Measurements from ENCODE around the gene XCL1. TPM values are rescaled to one million over a fixed set of nuclear protein-coding genes. Genes with fewer than 3 reads are reported as not detected.

Gene XCL1
- total and polyA plus RNA-seq, 2 of the 13 experiments (the other 11 are each of a cell fraction or from before 2014, with no cell fraction given), result 2.5 to 7.6 TPM

DNA sequence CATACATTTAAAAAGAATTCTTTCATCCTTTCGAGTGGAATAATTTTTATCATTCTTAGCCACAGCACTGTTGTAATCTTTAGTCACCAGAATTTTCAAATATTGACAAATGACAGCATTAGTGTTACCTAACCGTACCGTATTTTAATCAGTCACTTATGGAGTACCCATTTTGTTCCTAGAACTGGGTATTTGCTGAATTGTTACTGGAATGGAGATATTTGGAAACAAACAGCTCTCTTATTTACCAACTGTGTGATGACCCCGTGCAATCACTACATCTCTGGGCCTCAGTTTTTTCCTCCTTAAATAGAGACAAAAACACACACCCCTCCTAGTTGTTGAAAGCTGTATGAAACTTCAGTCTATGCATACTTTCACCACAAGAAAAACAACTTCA is 24.7 kb upstream of the XCL1 start (continued):
- TF ChIP-seq, protein P1, sequence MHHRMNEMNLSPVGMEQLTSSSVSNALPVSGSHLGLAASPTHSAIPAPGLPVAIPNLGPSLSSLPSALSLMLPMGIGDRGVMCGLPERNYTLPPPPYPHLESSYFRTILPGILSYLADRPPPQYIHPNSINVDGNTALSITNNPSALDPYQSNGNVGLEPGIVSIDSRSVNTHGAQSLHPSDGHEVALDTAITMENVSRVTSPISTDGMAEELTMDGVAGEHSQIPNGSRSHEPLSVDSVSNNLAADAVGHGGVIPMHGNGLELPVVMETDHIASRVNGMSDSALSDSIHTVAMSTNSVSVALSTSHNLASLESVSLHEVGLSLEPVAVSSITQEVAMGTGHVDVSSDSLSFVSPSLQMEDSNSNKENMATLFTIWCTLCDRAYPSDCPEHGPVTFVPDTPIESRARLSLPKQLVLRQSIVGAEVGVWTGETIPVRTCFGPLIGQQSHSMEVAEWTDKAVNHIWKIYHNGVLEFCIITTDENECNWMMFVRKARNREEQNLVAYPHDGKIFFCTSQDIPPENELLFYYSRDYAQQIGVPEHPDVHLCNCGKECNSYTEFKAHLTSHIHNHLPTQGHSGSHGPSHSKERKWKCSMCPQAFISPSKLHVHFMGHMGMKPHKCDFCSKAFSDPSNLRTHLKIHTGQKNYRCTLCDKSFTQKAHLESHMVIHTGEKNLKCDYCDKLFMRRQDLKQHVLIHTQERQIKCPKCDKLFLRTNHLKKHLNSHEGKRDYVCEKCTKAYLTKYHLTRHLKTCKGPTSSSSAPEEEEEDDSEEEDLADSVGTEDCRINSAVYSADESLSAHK (CRISPR knock-in tag; IDR thresholded peaks at IDR 0.05; ENCODE audit: borderline replicate concordance), result no peak
- no peak for TF ChIP-seq ZNF570 (CRISPR knock-in tag; IDR thresholded peaks at IDR 0.05; ENCODE audit: borderline replicate concordance)
- no peak for TF ChIP-seq ZEB1 (IDR thresholded peaks at IDR 0.05; ENCODE audit: insufficient replicate concordance, low read depth)
- TF ChIP-seq HNF4A (CRISPR knock-in tag; IDR thresholded peaks at IDR 0.05), result peak; percentile 33; the same call in 1 of the 2 replicates
- no peak for TF ChIP-seq FIP1L1 (IDR thresholded peaks at IDR 0.05; ENCODE audit: borderline replicate concordance, insufficient read depth, low read depth, low read length)
- TF ChIP-seq ZNF232 (CRISPR knock-in tag; IDR thresholded peaks at IDR 0.05; ENCODE audit: borderline replicate concordance), result no peak
- TF ChIP-seq, protein P2, sequence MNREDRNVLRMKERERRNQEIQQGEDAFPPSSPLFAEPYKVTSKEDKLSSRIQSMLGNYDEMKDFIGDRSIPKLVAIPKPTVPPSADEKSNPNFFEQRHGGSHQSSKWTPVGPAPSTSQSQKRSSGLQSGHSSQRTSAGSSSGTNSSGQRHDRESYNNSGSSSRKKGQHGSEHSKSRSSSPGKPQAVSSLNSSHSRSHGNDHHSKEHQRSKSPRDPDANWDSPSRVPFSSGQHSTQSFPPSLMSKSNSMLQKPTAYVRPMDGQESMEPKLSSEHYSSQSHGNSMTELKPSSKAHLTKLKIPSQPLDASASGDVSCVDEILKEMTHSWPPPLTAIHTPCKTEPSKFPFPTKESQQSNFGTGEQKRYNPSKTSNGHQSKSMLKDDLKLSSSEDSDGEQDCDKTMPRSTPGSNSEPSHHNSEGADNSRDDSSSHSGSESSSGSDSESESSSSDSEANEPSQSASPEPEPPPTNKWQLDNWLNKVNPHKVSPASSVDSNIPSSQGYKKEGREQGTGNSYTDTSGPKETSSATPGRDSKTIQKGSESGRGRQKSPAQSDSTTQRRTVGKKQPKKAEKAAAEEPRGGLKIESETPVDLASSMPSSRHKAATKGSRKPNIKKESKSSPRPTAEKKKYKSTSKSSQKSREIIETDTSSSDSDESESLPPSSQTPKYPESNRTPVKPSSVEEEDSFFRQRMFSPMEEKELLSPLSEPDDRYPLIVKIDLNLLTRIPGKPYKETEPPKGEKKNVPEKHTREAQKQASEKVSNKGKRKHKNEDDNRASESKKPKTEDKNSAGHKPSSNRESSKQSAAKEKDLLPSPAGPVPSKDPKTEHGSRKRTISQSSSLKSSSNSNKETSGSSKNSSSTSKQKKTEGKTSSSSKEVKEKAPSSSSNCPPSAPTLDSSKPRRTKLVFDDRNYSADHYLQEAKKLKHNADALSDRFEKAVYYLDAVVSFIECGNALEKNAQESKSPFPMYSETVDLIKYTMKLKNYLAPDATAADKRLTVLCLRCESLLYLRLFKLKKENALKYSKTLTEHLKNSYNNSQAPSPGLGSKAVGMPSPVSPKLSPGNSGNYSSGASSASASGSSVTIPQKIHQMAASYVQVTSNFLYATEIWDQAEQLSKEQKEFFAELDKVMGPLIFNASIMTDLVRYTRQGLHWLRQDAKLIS (CRISPR knock-in tag; IDR thresholded peaks at IDR 0.05), result no peak
- TF ChIP-seq MIXL1 (CRISPR knock-in tag; IDR thresholded peaks at IDR 0.05), result peak; percentile 75
- no peak for TF ChIP-seq ZNF256 (CRISPR knock-in tag; conservative IDR thresholded peaks at IDR 0.05)
- no peak for TF ChIP-seq SOX6 (IDR thresholded peaks at IDR 0.05)
- TF ChIP-seq SOX6 (CRISPR knock-in tag; IDR thresholded peaks at IDR 0.05), result peak; percentile 90
- TF ChIP-seq, protein P3, sequence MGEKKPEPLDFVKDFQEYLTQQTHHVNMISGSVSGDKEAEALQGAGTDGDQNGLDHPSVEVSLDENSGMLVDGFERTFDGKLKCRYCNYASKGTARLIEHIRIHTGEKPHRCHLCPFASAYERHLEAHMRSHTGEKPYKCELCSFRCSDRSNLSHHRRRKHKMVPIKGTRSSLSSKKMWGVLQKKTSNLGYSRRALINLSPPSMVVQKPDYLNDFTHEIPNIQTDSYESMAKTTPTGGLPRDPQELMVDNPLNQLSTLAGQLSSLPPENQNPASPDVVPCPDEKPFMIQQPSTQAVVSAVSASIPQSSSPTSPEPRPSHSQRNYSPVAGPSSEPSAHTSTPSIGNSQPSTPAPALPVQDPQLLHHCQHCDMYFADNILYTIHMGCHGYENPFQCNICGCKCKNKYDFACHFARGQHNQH (CRISPR knock-in tag; IDR thresholded peaks at IDR 0.05), result no peak
- no peak for TF ChIP-seq ESRRA (CRISPR knock-in tag; IDR thresholded peaks at IDR 0.05; ENCODE audit: low read depth)
- no peak for TF ChIP-seq ZNF251 (CRISPR knock-in tag; IDR thresholded peaks at IDR 0.05)
- TF ChIP-seq, protein P4, sequence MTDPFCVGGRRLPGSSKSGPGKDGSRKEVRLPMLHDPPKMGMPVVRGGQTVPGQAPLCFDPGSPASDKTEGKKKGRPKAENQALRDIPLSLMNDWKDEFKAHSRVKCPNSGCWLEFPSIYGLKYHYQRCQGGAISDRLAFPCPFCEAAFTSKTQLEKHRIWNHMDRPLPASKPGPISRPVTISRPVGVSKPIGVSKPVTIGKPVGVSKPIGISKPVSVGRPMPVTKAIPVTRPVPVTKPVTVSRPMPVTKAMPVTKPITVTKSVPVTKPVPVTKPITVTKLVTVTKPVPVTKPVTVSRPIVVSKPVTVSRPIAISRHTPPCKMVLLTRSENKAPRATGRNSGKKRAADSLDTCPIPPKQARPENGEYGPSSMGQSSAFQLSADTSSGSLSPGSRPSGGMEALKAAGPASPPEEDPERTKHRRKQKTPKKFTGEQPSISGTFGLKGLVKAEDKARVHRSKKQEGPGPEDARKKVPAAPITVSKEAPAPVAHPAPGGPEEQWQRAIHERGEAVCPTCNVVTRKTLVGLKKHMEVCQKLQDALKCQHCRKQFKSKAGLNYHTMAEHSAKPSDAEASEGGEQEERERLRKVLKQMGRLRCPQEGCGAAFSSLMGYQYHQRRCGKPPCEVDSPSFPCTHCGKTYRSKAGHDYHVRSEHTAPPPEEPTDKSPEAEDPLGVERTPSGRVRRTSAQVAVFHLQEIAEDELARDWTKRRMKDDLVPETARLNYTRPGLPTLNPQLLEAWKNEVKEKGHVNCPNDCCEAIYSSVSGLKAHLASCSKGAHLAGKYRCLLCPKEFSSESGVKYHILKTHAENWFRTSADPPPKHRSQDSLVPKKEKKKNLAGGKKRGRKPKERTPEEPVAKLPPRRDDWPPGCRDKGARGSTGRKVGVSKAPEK (CRISPR knock-in tag; IDR thresholded peaks at IDR 0.05; ENCODE audit: borderline replicate concordance), result no peak
- no peak for TF ChIP-seq ZNF547 (CRISPR knock-in tag; IDR thresholded peaks at IDR 0.05)
- no peak for TF ChIP-seq ETV6 (CRISPR knock-in tag; conservative IDR thresholded peaks at IDR 0.05)
- no peak for TF ChIP-seq HDAC1 (CRISPR knock-in tag; IDR thresholded peaks at IDR 0.05)
- TF ChIP-seq MED1 (CRISPR knock-in tag; IDR thresholded peaks at IDR 0.05), result peak; percentile 67
- TF ChIP-seq FOXA3 (CRISPR knock-in tag; IDR thresholded peaks at IDR 0.05), result peak; percentile 92
- TF ChIP-seq, protein P5, sequence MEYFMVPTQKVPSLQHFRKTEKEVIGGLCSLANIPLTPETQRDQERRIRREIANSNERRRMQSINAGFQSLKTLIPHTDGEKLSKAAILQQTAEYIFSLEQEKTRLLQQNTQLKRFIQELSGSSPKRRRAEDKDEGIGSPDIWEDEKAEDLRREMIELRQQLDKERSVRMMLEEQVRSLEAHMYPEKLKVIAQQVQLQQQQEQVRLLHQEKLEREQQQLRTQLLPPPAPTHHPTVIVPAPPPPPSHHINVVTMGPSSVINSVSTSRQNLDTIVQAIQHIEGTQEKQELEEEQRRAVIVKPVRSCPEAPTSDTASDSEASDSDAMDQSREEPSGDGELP (IDR thresholded peaks at IDR 0.05; ENCODE audit: borderline replicate concordance, low read depth), result no peak
